Fibroblast of skin of left quadriceps (primary cell): ENCODE data around the gene PCDHGA10.
"Not testable (repeated sequence)": the region's sequence is repeated elsewhere in the genome, so short reads cannot be mapped to it uniquely, and the experiment has no call there.

Experiments used
- DNase-seq, 2 experiments: peaks; one replicate each; pipeline ENCODE4 v3.0.0-alpha.2; 2013; ENCODE audit warnings: low read depth in 2 of 2

The PCDHGA10 gene

GRCh38 chr5:141392429-141393198, 20.2 kb upstream of the PCDHGA10 start, which contains the start of gene PCDHGA8:
TSS of gene PCDHGA8 (plus strand) at chr5:141392633. CDS start at chr5:141392814, 181 bp downstream.
- DNase-seq = no peak

GRCh38 chr5:141393267-141393666, 19.5 kb upstream of the PCDHGA10 start:
- DNase-seq = no peak

GRCh38 chr5:141394401-141395187, 18.2 kb upstream of the PCDHGA10 start:
- DNase-seq = not testable (repeated sequence)

- not testable (repeated sequence) for DNase-seq
Observed at GRCh38 chr5:141397756-141398551, 14.8 kb upstream of the PCDHGA10 start, which contains the start of gene PCDHGB5. TSS of gene PCDHGB5 (plus strand) at chr5:141397947. CDS start at chr5:141398128, 181 bp downstream.

GRCh38 chr5:141398608-141399007, 14.2 kb upstream of the PCDHGA10 start:
- no peak for DNase-seq

GRCh38 chr5:141399555-141400258, 13.1 kb upstream of the PCDHGA10 start:
- DNase-seq = no peak

- no peak for DNase-seq
Observed at GRCh38 chr5:141402553-141403243, 10.1 kb upstream of the PCDHGA10 start, which contains the start of gene PCDHGA9. TSS of gene PCDHGA9 (plus strand) at chr5:141402778. CDS start at chr5:141402953, 175 bp downstream.

GRCh38 chr5:141403387-141403786, 9.4 kb upstream of the PCDHGA10 start:
- no peak for DNase-seq

- DNase-seq = not testable (repeated sequence)
Observed at GRCh38 chr5:141407790-141408505, 4.8 kb upstream of the PCDHGA10 start, which contains the start of gene PCDHGB6. TSS of gene PCDHGB6 (plus strand) at chr5:141408021. CDS start at chr5:141408203, 182 bp downstream.

- no peak for DNase-seq
Observed at GRCh38 chr5:141409598-141410306, 3.0 kb upstream of the PCDHGA10 start.

GRCh38 chr5:141411575-141411974, 1.2 kb upstream of the PCDHGA10 start:
- DNase-seq = no peak

- DNase-seq = no peak
Observed at GRCh38 chr5:141413540-141414069, 818 bp downstream of the PCDHGA10 start.

GRCh38 chr5:141414548-141415274, 1.9 kb downstream of the PCDHGA10 start:
- DNase-seq = not testable (repeated sequence)

- DNase-seq = not testable (repeated sequence)
Observed at GRCh38 chr5:141415275-141415618, 2.5 kb downstream of the PCDHGA10 start.

GRCh38 chr5:141417494-141418172, 4.8 kb downstream of the PCDHGA10 start, which contains the start of gene PCDHGB7:
TSS of gene PCDHGB7 (plus strand) at chr5:141417677. CDS start at chr5:141417860, 183 bp downstream.
- peak; percentile 61 to 65 for DNase-seq

GRCh38 chr5:141419074-141419880, 6.5 kb downstream of the PCDHGA10 start:
- DNase-seq = no peak
